NCI-H748 (cell line): ENCODE results near the gene CD80.
"Not testable (repeated sequence)": the region's sequence is repeated elsewhere in the genome, so short reads cannot be mapped to it uniquely, and the experiment has no call there.

ENCODE experiments used
- DNase-seq: peaks from one replicate; lab custom pipeline; 2025; ENCODE audit not compliant: unreplicated experiment; lab: John Stamatoyannopoulos, UW

CD80 gene

GRCh38 chr3:119559441-119559963 is at the start of gene CD80:
CD80 (minus strand) TSS chr3:119559614; CDS start chr3:119557728, 1,886 bp downstream.
- peak; percentile 15 for DNase-seq

GRCh38 chr3:119608405-119609000 is 49.1 kb upstream of the CD80 start:
- DNase-seq: peak; percentile 11

- no peak for DNase-seq
Observed at GRCh38 chr3:119604878-119605277, 45.5 kb upstream of the CD80 start.

- DNase-seq: no peak
Observed at GRCh38 chr3:119602676-119603075, 43.3 kb upstream of the CD80 start.

- no peak for DNase-seq
Observed at GRCh38 chr3:119601154-119601553, 41.7 kb upstream of the CD80 start.

- no peak for DNase-seq
Observed at GRCh38 chr3:119600732-119601131, 41.3 kb upstream of the CD80 start.

- no peak for DNase-seq
Observed at GRCh38 chr3:119599558-119600174, 40.3 kb upstream of the CD80 start.

- DNase-seq: no peak
Observed at GRCh38 chr3:119598410-119599098, 39.1 kb upstream of the CD80 start.

GRCh38 chr3:119597548-119598288 is 38.3 kb upstream of the CD80 start, which contains the start of gene PLA1A:
PLA1A (plus strand) TSS chr3:119597885; CDS start chr3:119597914, 29 bp downstream.
- DNase-seq: no peak

GRCh38 chr3:119596398-119596797 is 37.0 kb upstream of the CD80 start:
- DNase-seq: no peak

GRCh38 chr3:119595639-119596334 is 36.4 kb upstream of the CD80 start:
- DNase-seq: no peak

- DNase-seq: not testable (repeated sequence)
Observed at GRCh38 chr3:119594929-119595328, 35.5 kb upstream of the CD80 start.

GRCh38 chr3:119594066-119594465 is 34.7 kb upstream of the CD80 start:
- DNase-seq: no peak

GRCh38 chr3:119592861-119593260 is 33.4 kb upstream of the CD80 start:
- DNase-seq: no peak

- DNase-seq: no peak
Observed at GRCh38 chr3:119590706-119591105, 31.3 kb upstream of the CD80 start.

GRCh38 chr3:119589102-119589773 is 29.8 kb upstream of the CD80 start:
- no peak for DNase-seq

- no peak for DNase-seq
Observed at GRCh38 chr3:119588112-119588511, 28.7 kb upstream of the CD80 start.

GRCh38 chr3:119586733-119587172 is 27.3 kb upstream of the CD80 start:
- DNase-seq: no peak

GRCh38 chr3:119585856-119586570 is 26.6 kb upstream of the CD80 start:
- no peak for DNase-seq
